GM21786 (cell line): ENCODE data around the gene STH.
"Not testable (repeated sequence)": the region's sequence is repeated elsewhere in the genome, so short reads cannot be mapped to it uniquely, and the experiment has no call there.

ENCODE experiments used
- ATAC-seq: cut with Tn5 transposase; IDR thresholded peaks from one replicate; pipeline ENCODE4 v1.9.1; 2021; ENCODE audit not compliant: unreplicated experiment

Gene STH

GRCh38 chr17:46002311-46002972, 3.4 kb downstream of the STH start:
- ATAC-seq, result no peak

- no peak for ATAC-seq
Observed at GRCh38 chr17:46002973-46003316, 3.9 kb downstream of the STH start.

- no peak for ATAC-seq
Observed at GRCh38 chr17:46003907-46004748, 5.1 kb downstream of the STH start.

GRCh38 chr17:46006082-46006481, 7.0 kb downstream of the STH start:
- ATAC-seq, result not testable (repeated sequence)

- no peak for ATAC-seq
Observed at GRCh38 chr17:46007461-46007965, 8.5 kb downstream of the STH start.

- ATAC-seq, result no peak
Observed at GRCh38 chr17:46008591-46008990, 9.5 kb downstream of the STH start.

GRCh38 chr17:46009681-46010596, 10.9 kb downstream of the STH start:
- no peak for ATAC-seq

GRCh38 chr17:46010597-46011186, 11.6 kb downstream of the STH start:
- ATAC-seq, result no peak

- ATAC-seq, result no peak
Observed at GRCh38 chr17:46011711-46012505, 12.9 kb downstream of the STH start.

- no peak for ATAC-seq
Observed at GRCh38 chr17:46012506-46013079, 13.5 kb downstream of the STH start.

- no peak for ATAC-seq
Observed at GRCh38 chr17:46013127-46013501, 14.1 kb downstream of the STH start.

GRCh38 chr17:46013502-46014165, 14.6 kb downstream of the STH start:
- ATAC-seq, result no peak

- ATAC-seq, result not testable (repeated sequence)
Observed at GRCh38 chr17:46019408-46019925, 20.4 kb downstream of the STH start.

GRCh38 chr17:46020023-46020761, 21.1 kb downstream of the STH start:
- ATAC-seq, result no peak

- no peak for ATAC-seq
Observed at GRCh38 chr17:46020998-46021397, 21.9 kb downstream of the STH start.

- not testable (repeated sequence) for ATAC-seq
Observed at GRCh38 chr17:46023366-46023765, 24.3 kb downstream of the STH start.

- ATAC-seq, result no peak
Observed at GRCh38 chr17:46023783-46024388, 24.8 kb downstream of the STH start.

GRCh38 chr17:46024590-46024989, 25.5 kb downstream of the STH start:
- no peak for ATAC-seq
